ENCODE measurements around the gene SGCA.

DNA sequence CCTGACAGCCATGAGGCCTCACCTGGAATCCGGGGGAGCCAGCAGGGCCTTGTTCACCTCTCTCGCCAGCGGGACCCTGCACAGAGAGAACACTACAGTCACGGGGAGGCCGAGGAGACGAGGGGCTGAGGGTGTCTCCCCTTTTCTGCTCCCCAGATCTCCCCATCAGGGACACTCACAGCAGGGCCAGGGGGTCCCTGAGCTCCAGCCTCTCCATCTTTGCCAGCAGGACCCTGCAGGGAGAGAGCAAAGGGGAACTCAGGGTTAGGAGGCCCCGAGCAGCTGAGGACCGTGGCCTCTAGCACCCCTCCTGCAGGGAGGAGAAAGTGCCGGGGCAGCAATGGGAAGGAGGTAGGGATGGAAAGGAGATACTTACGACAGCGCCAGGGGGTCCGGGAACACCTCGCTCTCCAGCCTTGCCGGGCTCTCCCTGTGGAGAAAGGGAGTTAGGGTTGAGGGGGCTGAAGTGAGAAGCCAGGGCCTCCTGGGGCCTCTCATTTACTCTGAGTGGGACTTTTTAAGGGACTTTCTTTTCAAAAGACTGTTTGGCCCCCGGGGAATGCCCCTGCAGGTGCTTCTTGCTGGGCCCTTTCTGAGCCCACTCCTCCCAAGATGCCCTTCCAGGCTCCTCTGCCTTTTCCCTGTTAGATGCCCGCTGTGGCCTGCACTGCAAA lies 26.9 kb downstream of the SGCA start:
- TF ChIP-seq, protein P1, sequence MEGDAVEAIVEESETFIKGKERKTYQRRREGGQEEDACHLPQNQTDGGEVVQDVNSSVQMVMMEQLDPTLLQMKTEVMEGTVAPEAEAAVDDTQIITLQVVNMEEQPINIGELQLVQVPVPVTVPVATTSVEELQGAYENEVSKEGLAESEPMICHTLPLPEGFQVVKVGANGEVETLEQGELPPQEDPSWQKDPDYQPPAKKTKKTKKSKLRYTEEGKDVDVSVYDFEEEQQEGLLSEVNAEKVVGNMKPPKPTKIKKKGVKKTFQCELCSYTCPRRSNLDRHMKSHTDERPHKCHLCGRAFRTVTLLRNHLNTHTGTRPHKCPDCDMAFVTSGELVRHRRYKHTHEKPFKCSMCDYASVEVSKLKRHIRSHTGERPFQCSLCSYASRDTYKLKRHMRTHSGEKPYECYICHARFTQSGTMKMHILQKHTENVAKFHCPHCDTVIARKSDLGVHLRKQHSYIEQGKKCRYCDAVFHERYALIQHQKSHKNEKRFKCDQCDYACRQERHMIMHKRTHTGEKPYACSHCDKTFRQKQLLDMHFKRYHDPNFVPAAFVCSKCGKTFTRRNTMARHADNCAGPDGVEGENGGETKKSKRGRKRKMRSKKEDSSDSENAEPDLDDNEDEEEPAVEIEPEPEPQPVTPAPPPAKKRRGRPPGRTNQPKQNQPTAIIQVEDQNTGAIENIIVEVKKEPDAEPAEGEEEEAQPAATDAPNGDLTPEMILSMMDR (IDR thresholded peaks at IDR 0.05; ENCODE audit: low read length) = no peak
- no peak for TF ChIP-seq EZH2 (optimal IDR thresholded peaks at IDR 0.05; ENCODE audit: low read depth, low read length)

Measured in MM.1S (cell line).